Peyer's patch (tissue), 4 donors: Measurements from ENCODE around the gene PICK1. TPM values are rescaled to one million over a fixed set of nuclear protein-coding genes. Genes with fewer than 3 reads are reported as not detected.

Source experiments
- DNase-seq, 3 donors: peaks; one replicate each; pipeline ENCODE4 v3.0.0-alpha.2; 2017 to 2019
- H3K27ac ChIP-seq, 4 donors: fragments of 200-600 bp; sonication (generic); one replicate each; pipeline ENCODE4 v1.5.1; 2016 to 2019
- H3K27me3 ChIP-seq, 2 donors: fragments of 200-600 bp; sonication (generic); one replicate each; pipeline ENCODE4 v1.5.1; 2019
- H3K36me3 ChIP-seq, 3 donors: fragments of 200-600 bp; sonication (generic); one replicate each; pipeline ENCODE4 v1.5.1; 2016 to 2019
- H3K4me1 ChIP-seq, 4 donors: fragments of 200-600 bp; sonication (generic); one replicate each; pipeline ENCODE4 v1.5.1; 2016 to 2019
- H3K4me3 ChIP-seq, 4 donors: fragments of 200-600 bp; sonication (generic); 1 replicate in 3 of 4; 2 replicates in 1 of 4; pipeline ENCODE4 v1.5.1; 2016 to 2019; ENCODE audit warnings: mild to moderate bottlenecking in 1 of 4
- H3K9me3 ChIP-seq, 4 donors: fragments of 200-600 bp; sonication (generic); one replicate each; pipeline ENCODE4 v1.5.1; 2016 to 2019; ENCODE audit warnings: mild to moderate bottlenecking in 1 of 4
- POLR2A ChIP-seq, 2 donors: fragments of 450-650 bp; IDR thresholded peaks; one replicate each; pipeline ENCODE4 v1.5.1; 2017; ENCODE audit warnings: antibody characterized with exemption in 2 of 2, mild to moderate bottlenecking in 2 of 2, moderate library complexity in 2 of 2
- total RNA-seq, 4 donors: library from RNA; depleted of rRNA; stranded (reverse); fragments of >200 nt; gene quantifications; one replicate each; pipeline ENCODE4 v1.1.0, GENCODE V29; 2016
- TF ChIP-seq, protein P1 (sequence below), 6 experiments: fragments of 450-650 bp in 4 of 6; fragments of 200-600 bp in 2 of 6; sonication (generic) in 1 of 6; IDR thresholded peaks; one replicate each; pipeline ENCODE4 v1.5.1; 2017 to 2019; ENCODE audit warnings: antibody characterized with exemption in 6 of 6, mild to moderate bottlenecking in 3 of 6, moderate library complexity in 1 of 6

Gene PICK1
- total RNA-seq, 4 donors from 2014 or later: 40.8 to 51.7 (median 46.4) TPM

- H3K4me3 ChIP-seq: no peak overlapping the region
- H3K27ac ChIP-seq: no peak overlapping the region
- no peaks in the 10 kb centered on the region for H3K4me1 ChIP-seq
- TF ChIP-seq POLR2A (IDR thresholded peaks at IDR 0.05): no peak
- TF ChIP-seq, protein P1, sequence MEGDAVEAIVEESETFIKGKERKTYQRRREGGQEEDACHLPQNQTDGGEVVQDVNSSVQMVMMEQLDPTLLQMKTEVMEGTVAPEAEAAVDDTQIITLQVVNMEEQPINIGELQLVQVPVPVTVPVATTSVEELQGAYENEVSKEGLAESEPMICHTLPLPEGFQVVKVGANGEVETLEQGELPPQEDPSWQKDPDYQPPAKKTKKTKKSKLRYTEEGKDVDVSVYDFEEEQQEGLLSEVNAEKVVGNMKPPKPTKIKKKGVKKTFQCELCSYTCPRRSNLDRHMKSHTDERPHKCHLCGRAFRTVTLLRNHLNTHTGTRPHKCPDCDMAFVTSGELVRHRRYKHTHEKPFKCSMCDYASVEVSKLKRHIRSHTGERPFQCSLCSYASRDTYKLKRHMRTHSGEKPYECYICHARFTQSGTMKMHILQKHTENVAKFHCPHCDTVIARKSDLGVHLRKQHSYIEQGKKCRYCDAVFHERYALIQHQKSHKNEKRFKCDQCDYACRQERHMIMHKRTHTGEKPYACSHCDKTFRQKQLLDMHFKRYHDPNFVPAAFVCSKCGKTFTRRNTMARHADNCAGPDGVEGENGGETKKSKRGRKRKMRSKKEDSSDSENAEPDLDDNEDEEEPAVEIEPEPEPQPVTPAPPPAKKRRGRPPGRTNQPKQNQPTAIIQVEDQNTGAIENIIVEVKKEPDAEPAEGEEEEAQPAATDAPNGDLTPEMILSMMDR (IDR thresholded peaks at IDR 0.05): peak; percentile 89 to 95 (median 92)
- H3K27me3 ChIP-seq: no peaks in the 10 kb centered on the region
- no peaks in the 10 kb centered on the region for H3K36me3 ChIP-seq
- H3K9me3 ChIP-seq: no peaks in the 10 kb centered on the region
- DNase-seq: peak; percentile 80 to 91 (median 83)
Measured at GRCh38 chr22:38051900-38052862, 5.0 kb upstream of the PICK1 start.

GRCh38 chr22:38062791-38063190 lies 5.6 kb downstream of the PICK1 start:
- Histone ChIP-seq H3K9me3 (no peaks in the 10 kb centered on the region), H3K36me3 (peaks cover 0 to 71% (median 0%) of the 10 kb centered on the region in 3 donors)

GRCh38 chr22:38065539-38065938 lies 8.3 kb downstream of the PICK1 start:
- Histone ChIP-seq H3K27ac (no peak overlapping the region), H3K9me3 (no peaks in the 10 kb centered on the region), H3K4me1 (peaks cover 0 to 8% (median 0%) of the 10 kb centered on the region in 4 donors), H3K36me3 (peaks cover 0 to 69% (median 0%) of the 10 kb centered on the region in 3 donors), H3K27me3 (no peaks in the 10 kb centered on the region), H3K4me3 (no peak overlapping the region)
- TF ChIP-seq, protein P1 (IDR thresholded peaks at IDR 0.05): no peak
- no peak for TF ChIP-seq POLR2A (IDR thresholded peaks at IDR 0.05)
- DNase-seq: no peak

More at GRCh38 chr22:38062791-38063190, 5.6 kb downstream of the PICK1 start:
- Histone ChIP-seq H3K27me3 (no peaks in the 10 kb centered on the region), H3K4me1 (peaks cover 0 to 4% (median under 1%) of the 10 kb centered on the region in 4 donors), H3K27ac (peak overlapping the region in 2 of 4 donors; percentile 27 to 63), H3K4me3 (no peak overlapping the region)
- DNase-seq: peak in 2 of 3 donors; percentile 38 to 62
- TF ChIP-seq POLR2A (IDR thresholded peaks at IDR 0.05): no peak
- TF ChIP-seq, protein P1 (IDR thresholded peaks at IDR 0.05): no peak

GRCh38 chr22:38066381-38067027 lies 9.3 kb downstream of the PICK1 start:
- peaks cover 0 to 8% (median 0%) of the 10 kb centered on the region in 4 donors for H3K4me1 ChIP-seq
- TF ChIP-seq POLR2A (IDR thresholded peaks at IDR 0.05): no peak
- TF ChIP-seq, protein P1 (IDR thresholded peaks at IDR 0.05): no peak
- H3K27ac ChIP-seq: no peak overlapping the region
- no peak for DNase-seq
- no peaks in the 10 kb centered on the region for H3K9me3 ChIP-seq
- H3K4me3 ChIP-seq: no peak overlapping the region
- H3K27me3 ChIP-seq: no peaks in the 10 kb centered on the region
- H3K36me3 ChIP-seq: peaks cover 0 to 69% (median 0%) of the 10 kb centered on the region in 3 donors

DNA sequence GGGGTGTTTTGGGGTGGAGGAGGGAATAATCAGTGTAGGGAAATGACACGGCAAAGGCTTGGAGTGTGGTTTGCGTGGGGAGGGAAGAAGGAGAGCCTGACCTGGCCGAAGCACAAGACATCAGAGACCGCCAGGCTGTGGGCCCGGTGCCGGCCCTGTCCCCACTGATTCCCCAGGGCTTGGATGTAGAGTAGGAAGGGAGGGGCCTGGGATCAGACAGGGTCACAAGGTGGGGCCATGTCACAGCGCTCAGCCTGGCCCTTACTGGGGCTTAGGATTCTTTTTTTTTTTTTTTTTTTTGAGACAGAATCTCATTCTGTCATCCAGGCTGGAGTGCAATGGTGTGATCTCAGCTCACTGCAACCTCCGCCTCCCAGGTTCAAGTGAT lies 9.8 kb downstream of the PICK1 start:
- DNase-seq: no peak
- H3K9me3 ChIP-seq: no peaks in the 10 kb centered on the region
- peaks cover 0 to 72% (median 0%) of the 10 kb centered on the region in 3 donors for H3K36me3 ChIP-seq
- H3K27ac ChIP-seq: no peak overlapping the region
- TF ChIP-seq, protein P1 (IDR thresholded peaks at IDR 0.05): no peak
- TF ChIP-seq POLR2A (IDR thresholded peaks at IDR 0.05): no peak
- no peaks in the 10 kb centered on the region for H3K27me3 ChIP-seq
- H3K4me3 ChIP-seq: no peak overlapping the region
- H3K4me1 ChIP-seq: peaks cover 0 to 8% (median 0%) of the 10 kb centered on the region in 4 donors
